H1 (cell line): ENCODE measurements around the gene SLCO6A1. TPM values are rescaled to one million over a fixed set of nuclear protein-coding genes. Genes with fewer than 3 reads are reported as not detected.

Experiments
- CTCF ChIA-PET: fragments of 300-600 bp; sonication (Branson Sonifier 250); formaldehyde crosslinking; loops from one replicate; lab custom pipeline; 2021; ENCODE audit not compliant: partially characterized antibody; lab: Charles Lee
- POLR2A ChIA-PET: fragments of 300-600 bp; sonication (Branson Sonifier 250); formaldehyde crosslinking; loops from one replicate; lab custom pipeline; 2021; ENCODE audit warnings: inconsistent platforms; ENCODE audit not compliant: partially characterized antibody; lab: Charles Lee
- DNase-seq, 2 experiments: peaks; one replicate each; pipeline versions ENCODE4 v3.0.0 to v3.0.0-alpha.2; 2010 to 2022; ENCODE audit warnings: low spot score in 2 of 2, low read depth in 1 of 2, mixed read lengths in 1 of 2
- FAIRE-seq: peaks from 2 replicates; lab custom pipeline; 2011; peaks lifted over from hg19 to GRCh38; lab: Jason Lieb, UNC
- H2AFZ ChIP-seq: 2 replicates; pipeline ENCODE4 v1.8.1; 2012; ENCODE audit warnings: low read length, inconsistent platforms
- H2AK5ac ChIP-seq: 2 replicates; pipeline ENCODE4 v1.6.1; 2013; ENCODE audit warnings: low read depth, low read length
- H2BK120ac ChIP-seq: replicated peaks from 2 replicates; pipeline ENCODE3; 2013; ENCODE audit warnings: low read depth, low read length, inconsistent platforms
- H2BK12ac ChIP-seq: 2 replicates; pipeline ENCODE4 v1.6.1; 2013; ENCODE audit warnings: low read depth, low read length
- H2BK15ac ChIP-seq: 2 replicates; pipeline ENCODE4 v1.6.1; 2013; ENCODE audit warnings: low read length
- H2BK20ac ChIP-seq: 2 replicates; pipeline ENCODE4 v1.6.1; 2013; ENCODE audit warnings: low read length
- H2BK5ac ChIP-seq: 2 replicates; pipeline ENCODE4 v1.6.1; 2013; ENCODE audit warnings: low read depth, low read length
- H3K14ac ChIP-seq: 2 replicates; pipeline ENCODE4 v1.6.1; 2013; ENCODE audit warnings: inconsistent platforms; ENCODE audit not compliant: insufficient read length
- H3K18ac ChIP-seq: 2 replicates; pipeline ENCODE4 v1.6.1; 2013; ENCODE audit warnings: low read length; ENCODE audit errors: extremely low read depth
- H3K23ac ChIP-seq: 2 replicates; pipeline ENCODE4 v1.6.1; 2013; ENCODE audit warnings: inconsistent platforms; ENCODE audit not compliant: insufficient read length
- H3K23me2 ChIP-seq: 2 replicates; pipeline ENCODE4 v1.6.1; 2013; ENCODE audit warnings: low read depth, low read length
- H3K27ac ChIP-seq: 2 replicates; pipeline ENCODE4 v1.6.1; 2011; ENCODE audit warnings: low read depth, low read length, inconsistent platforms
- H3K27me3 ChIP-seq, 4 experiments: replicated peaks in 1 of 4; 1 replicate in 1 of 4; 2 replicates in 3 of 4; pipeline versions ENCODE4 v1.6.1 to v1.8.1; 2011 to 2013; ENCODE audit warnings: low read length in 3 of 4, mild to moderate bottlenecking in 3 of 4, inconsistent platforms in 2 of 4, mixed read lengths in 2 of 4, moderate library complexity in 1 of 4; ENCODE audit not compliant: control insufficient read depth in 3 of 4, insufficient read depth in 3 of 4; ENCODE audit errors: extremely low read depth in 1 of 4
- H3K36me3 ChIP-seq, 4 experiments: 2 replicates each; pipeline versions ENCODE4 v1.6.1 to v1.8.1; 2011 to 2013; ENCODE audit warnings: mild to moderate bottlenecking in 4 of 4, low read length in 3 of 4, moderate library complexity in 2 of 4, control low read depth in 1 of 4, inconsistent platforms in 1 of 4; ENCODE audit not compliant: insufficient read depth in 4 of 4, control insufficient read depth in 2 of 4
- H3K4ac ChIP-seq: replicated peaks from 2 replicates; pipeline ENCODE3; 2013; ENCODE audit warnings: low read length, low read depth, mixed read lengths, inconsistent platforms; ENCODE audit not compliant: insufficient read length
- H3K4me1 ChIP-seq, 4 experiments: replicated peaks in 1 of 4; 1 replicate in 1 of 4; 2 replicates in 3 of 4; pipeline versions ENCODE4 v1.6.1 to v1.8.1; 2011 to 2013; ENCODE audit warnings: low read length in 3 of 4, inconsistent platforms in 2 of 4, mixed read lengths in 1 of 4; ENCODE audit not compliant: insufficient read depth in 4 of 4, control insufficient read depth in 3 of 4
- H3K4me2 ChIP-seq, 2 experiments: 2 replicates each; pipeline versions ENCODE4 v1.6.1 to v1.8.1; 2011 to 2013; ENCODE audit warnings: low read depth in 2 of 2, low read length in 2 of 2, control low read depth in 1 of 2, inconsistent platforms in 1 of 2, mild to moderate bottlenecking in 1 of 2; ENCODE audit not compliant: insufficient read depth in 1 of 2
- H3K4me3 ChIP-seq, 4 experiments: fragments of 200-600, 300-600 bp in 1 of 4; sonication (generic), shearing (Covaris generic), sonication (Bioruptor Twin) in 1 of 4; 2 replicates each; pipeline versions ENCODE4 v1.5.1 to v1.8.1; 2011 to 2016; ENCODE audit warnings: low read length in 4 of 4, low read depth in 3 of 4, control low read depth in 2 of 4, inconsistent platforms in 2 of 4, mild to moderate bottlenecking in 2 of 4, mixed read lengths in 1 of 4, moderate library complexity in 1 of 4; ENCODE audit not compliant: insufficient read depth in 2 of 4; ENCODE audit errors: extremely low read depth in 1 of 4
- H3K56ac ChIP-seq: replicated peaks from 2 replicates; pipeline ENCODE3; 2013; ENCODE audit warnings: low read depth, mild to moderate bottlenecking, mixed read lengths, low read length, inconsistent platforms; ENCODE audit not compliant: insufficient read length
- H3K79me1 ChIP-seq: 2 replicates; pipeline ENCODE4 v1.6.1; 2013; ENCODE audit warnings: low read depth, low read length, control low read depth
- H3K79me2 ChIP-seq, 2 experiments: 2 replicates each; pipeline versions ENCODE4 v1.6.1 to v1.8.1; 2012 to 2013; ENCODE audit warnings: low read length in 2 of 2, mild to moderate bottlenecking in 2 of 2, inconsistent platforms in 1 of 2; ENCODE audit not compliant: insufficient read depth in 2 of 2, control insufficient read depth in 1 of 2
- H3K9ac ChIP-seq, 4 experiments: replicated peaks in 1 of 4; 1 replicate in 1 of 4; 2 replicates in 3 of 4; pipeline versions ENCODE4 v1.6.1 to v1.8.1; 2011 to 2013; ENCODE audit warnings: low read depth in 3 of 4, low read length in 3 of 4, control low read depth in 2 of 4, mild to moderate bottlenecking in 2 of 4, moderate library complexity in 2 of 4, inconsistent platforms in 1 of 4; ENCODE audit errors: extremely low read depth in 1 of 4
- H3K9me3 ChIP-seq, 2 experiments: 2 replicates each; pipeline versions ENCODE4 v1.6.1 to v1.8.1; 2012 to 2013; ENCODE audit warnings: mild to moderate bottlenecking in 2 of 2, moderate library complexity in 2 of 2, control low read depth in 1 of 2, inconsistent platforms in 1 of 2, low read depth in 1 of 2, low read length in 1 of 2, mixed read lengths in 1 of 2; ENCODE audit not compliant: insufficient read depth in 2 of 2
- H4K20me1 ChIP-seq, 2 experiments: replicated peaks in 1 of 2; 2 replicates each; pipeline versions ENCODE3 to v1.8.1; 2011 to 2013; ENCODE audit warnings: inconsistent platforms in 2 of 2, low read length in 2 of 2, mild to moderate bottlenecking in 1 of 2; ENCODE audit not compliant: insufficient read depth in 2 of 2, control insufficient read depth in 1 of 2
- H4K5ac ChIP-seq: 2 replicates; pipeline ENCODE4 v1.6.1; 2013; ENCODE audit warnings: low read length, low read depth, mixed read lengths, inconsistent platforms; ENCODE audit not compliant: insufficient read length
- H4K8ac ChIP-seq: 2 replicates; pipeline ENCODE4 v1.8.0; 2013; ENCODE audit warnings: mild to moderate bottlenecking, moderate library complexity, low read length, inconsistent platforms; ENCODE audit not compliant: insufficient read depth; ENCODE audit errors: extremely low read depth
- H4K91ac ChIP-seq: replicated peaks from 2 replicates; pipeline ENCODE3; 2013; ENCODE audit warnings: low read length, mixed read lengths, inconsistent platforms; ENCODE audit not compliant: insufficient read length
- ASH2L ChIP-seq: fragments of 200-600, 300-600 bp; sonication (generic); IDR thresholded peaks from one replicate; pipeline ENCODE4 v1.7.1; 2017; ENCODE audit warnings: low read length
- ATF3 ChIP-seq: IDR thresholded peaks from 2 replicates; pipeline ENCODE4 v1.6.1; 2011; ENCODE audit warnings: low read depth, mild to moderate bottlenecking, low read length; ENCODE audit not compliant: insufficient read depth
- CEBPB ChIP-seq: IDR thresholded peaks from 2 replicates; pipeline ENCODE4 v1.6.1; 2012; ENCODE audit warnings: low read depth, low read length
- CHD2 ChIP-seq: IDR thresholded peaks from 2 replicates; pipeline ENCODE4 v1.6.1; 2012; ENCODE audit warnings: low read length, improper control_type of control experiment
- JUND ChIP-seq: IDR thresholded peaks from 2 replicates; pipeline ENCODE4 v1.6.1; 2011; ENCODE audit warnings: mild to moderate bottlenecking, improper control_type of control experiment, low read length
- MAX ChIP-seq: IDR thresholded peaks from 2 replicates; pipeline ENCODE4 v1.6.1; 2012; ENCODE audit warnings: inconsistent platforms
- POLR2A ChIP-seq, 2 experiments: IDR thresholded peaks; 1 replicate in 1 of 2; 2 replicates in 1 of 2; pipeline ENCODE4 v1.6.1; 2011; ENCODE audit warnings: low read depth in 2 of 2, low read length in 2 of 2, mild to moderate bottlenecking in 2 of 2; ENCODE audit errors: control extremely low read depth in 1 of 2
- RNF2 ChIP-seq: fragments of 200-900, 300-1000 bp; sonication (generic); IDR thresholded peaks from 2 replicates; pipeline ENCODE4 v1.7.1; 2016; ENCODE audit warnings: borderline replicate concordance, low read depth, mild to moderate bottlenecking, antibody characterized with exemption, low read length; ENCODE audit not compliant: poor library complexity, severe bottlenecking; ENCODE audit errors: missing control alignments
- RXRA ChIP-seq: IDR thresholded peaks from 2 replicates; pipeline ENCODE4 v1.6.1; 2011; ENCODE audit warnings: low read depth, mild to moderate bottlenecking, low read length, moderate library complexity; ENCODE audit not compliant: insufficient read depth
- TAF7 ChIP-seq: optimal IDR thresholded peaks from 2 replicates; pipeline ENCODE3; 2011; ENCODE audit warnings: low read depth, mild to moderate bottlenecking, inconsistent platforms, low read length, moderate library complexity, borderline replicate concordance
- ZNF274 ChIP-seq: IDR thresholded peaks from 2 replicates; pipeline ENCODE4 v1.7.0; 2012; ENCODE audit warnings: low read length, borderline replicate concordance; ENCODE audit errors: extremely low read depth
- WGBS, 2 experiments: shearing (Covaris generic) in 1 of 2; methylation state at CpG; one replicate each; pipeline versions ENCODE4 v1.1.6 to v1.1.7; 2013 to 2015; ENCODE audit warnings: low lambda C conversion rate in 2 of 2, mixed read lengths in 2 of 2, inconsistent platforms in 1 of 2, low coverage in 1 of 2, missing lambda C conversion rate in 1 of 2; ENCODE audit not compliant: insufficient replicate concordance in 2 of 2, insufficient coverage in 1 of 2, insufficient read length in 1 of 2; ENCODE audit errors: extremely low coverage in 1 of 2, missing lambda C conversion rate in 1 of 2; 5-methylcytosine and 5-hydroxymethylcytosine counted together
- polyA plus RNA-seq, 7 experiments: library from polyadenylated mRNA; depleted of rRNA in 3 of 7; stranded (reverse) in 5 of 7; unstranded in 2 of 7; fragments of >200 nt in 5 of 7; fragments of 200-250 nt in 2 of 7; gene quantifications; 1 replicate in 5 of 7; 2 replicates in 1 of 7; 4 replicates in 1 of 7; pipeline versions ENCODE4 v1.2.1 to v1.2.3, GENCODE V29; 2011 to 2013; ENCODE audit warnings: missing spikeins in 2 of 7, mixed read lengths in 2 of 7
- total RNA-seq: library from RNA; stranded (reverse); fragmentation: NEBNext Ultra II Directional; extraction: Animal tissue kit (Norgen Biotek cat#: 25700); gene quantifications from 2 replicates; pipeline ENCODE4 v1.2.1, GENCODE V29; 2021

Gene SLCO6A1
- total and polyA plus RNA-seq, 2 of the 8 experiments (the other 6 are each of a cell fraction or from before 2014, with no cell fraction given) = 0.06 to 0.56 TPM

GRCh38 chr5:102547141-102548035 lies 48.6 kb upstream of the SLCO6A1 start:
- Histone ChIP-seq H4K8ac (no peak overlapping the region), H3K36me3 (no peaks in the 10 kb centered on the region), H3K14ac (no peak overlapping the region), H3K9ac (no peak overlapping the region), H2BK5ac (no peak overlapping the region), H3K23me2 (no peaks in the 10 kb centered on the region; the same call in 1 of the 2 replicates), H3K4ac (no peak overlapping the region), H3K23ac (no peak overlapping the region), H2BK120ac (no peak overlapping the region), H3K4me2 (no peak overlapping the region), H4K5ac (no peak overlapping the region), H3K9me3 (no peaks in the 10 kb centered on the region), H4K91ac (no peak overlapping the region), H3K56ac (no peak overlapping the region), H3K4me3 (no peak overlapping the region), H4K20me1 (no peaks in the 10 kb centered on the region), H2BK12ac (no peak overlapping the region), H2AK5ac (no peak overlapping the region), H2BK15ac (no peak overlapping the region), H3K27ac (no peak overlapping the region), H3K79me2 (no peaks in the 10 kb centered on the region), H3K4me1 (no peaks in the 10 kb centered on the region), H2BK20ac (no peak overlapping the region), H3K79me1 (no peaks in the 10 kb centered on the region), H3K18ac (no peak overlapping the region), H3K27me3 (no peaks in the 10 kb centered on the region), H2AFZ (no peak overlapping the region)
- no peak for FAIRE-seq
- DNase-seq = no peak
- 93% methylated on average over 4 of the region's 4 CpGs; no CpG with 5 or more reads in 1 of the 2 experiments for WGBS, 2 experiments
- TF ChIP-seq MAX (no peak), CEBPB (no peak), POLR2A (IDR thresholded peaks at IDR 0.05; ENCODE audit: control extremely low read depth in 1 of 2, low read depth in 2 of 2, low read length in 2 of 2) (no peak), JUND (no peak), ATF3 (no peak), ASH2L (no peak), TAF7 (no peak), ZNF274 (no peak), RNF2 (no peak), RXRA (no peak), CHD2 (no peak)
- POLR2A ChIA-PET = no interaction called here
- CTCF ChIA-PET = interaction anchor here (1.0 to 7.1 kb wide), 6 partner anchors 10 to 40 kb away, joined by 3 to 44 read pairs (median 5); no protein-coding TSS in a partner anchor
